Lung microvascular endothelial cell (primary cell): ENCODE data around the gene RNF113B. TPM values are rescaled to one million over a fixed set of nuclear protein-coding genes. Genes with fewer than 3 reads are reported as not detected.
A peak's percentile ranks its signal among the peaks of the same experiment; 100 is the strongest.

Experiments used
- DNase-seq, 2 donors: peaks; one replicate each; pipeline versions ENCODE4 v3.0.0 to v3.0.0-alpha.2; 2010; ENCODE audit warnings: low read depth in 2 of 2
- total RNA-seq: library from RNA; depleted of rRNA; stranded (reverse); fragments of >200 nt; gene quantifications from 2 replicates; pipeline ENCODE4 v1.2.1, GENCODE V29; 2014

Gene RNF113B
- total RNA-seq, 1 donor from 2014 or later: not detected

GRCh38 chr13:98141509-98142379 lies 35.3 kb downstream of the RNF113B start:
- DNase-seq: no peak

GRCh38 chr13:98141091-98141490 lies 36.0 kb downstream of the RNF113B start:
- no peak for DNase-seq

DNA sequence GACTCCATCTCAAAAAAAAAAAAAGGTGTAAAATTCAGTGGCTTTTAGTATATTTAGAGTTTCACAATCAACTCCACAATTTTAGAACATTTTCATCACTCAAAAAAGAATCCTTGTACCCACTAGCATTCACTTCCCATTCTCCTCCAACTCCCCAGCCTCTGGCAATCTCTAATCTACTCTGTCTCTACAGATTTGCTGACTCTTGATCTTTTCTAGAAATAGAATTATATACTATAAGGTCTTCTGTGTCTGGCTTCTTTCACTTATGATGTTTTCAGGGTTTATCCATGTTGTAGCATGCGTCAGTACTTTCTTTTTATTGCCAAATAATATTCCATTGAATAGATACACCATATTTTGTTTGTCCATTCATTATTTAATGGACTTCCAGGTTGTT lies 42.2 kb downstream of the RNF113B start:
- no peak for DNase-seq

DNA sequence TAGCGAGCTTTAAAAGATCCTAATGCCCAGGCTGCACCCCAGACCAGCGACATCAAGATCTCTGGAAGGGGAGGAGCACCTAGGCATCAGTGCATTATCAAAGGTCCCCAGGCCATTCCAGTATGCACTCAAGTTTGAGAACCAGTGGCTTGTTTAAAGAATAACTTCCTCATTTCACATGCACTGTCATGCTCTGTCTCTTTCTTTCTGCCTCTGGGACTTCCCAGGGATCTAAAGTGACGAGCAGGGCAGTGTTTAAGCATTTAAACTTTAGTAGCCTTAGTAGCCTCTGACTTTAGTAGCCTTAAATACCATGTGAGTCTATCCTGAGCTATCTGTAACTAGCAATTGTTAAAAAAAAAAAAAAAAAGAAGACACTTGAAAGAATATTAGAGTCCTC lies 43.1 kb downstream of the RNF113B start:
- no peak for DNase-seq

GRCh38 chr13:98129059-98129746 lies 47.9 kb downstream of the RNF113B start:
- DNase-seq: peak in 1 of 2 donors; percentile 6

Other genes starting within 250 kb of the RNF113B start
- gene IPO5, start 223.6 kb downstream of the RNF113B start, total RNA-seq: 99.0 and 128 TPM in 2 replicates
- 9.4 and 14.9 TPM in 2 replicates for gene FARP1, start 34.2 kb downstream of the RNF113B start, total RNA-seq